Measurements from ENCODE around the gene LAMC1.

DNA sequence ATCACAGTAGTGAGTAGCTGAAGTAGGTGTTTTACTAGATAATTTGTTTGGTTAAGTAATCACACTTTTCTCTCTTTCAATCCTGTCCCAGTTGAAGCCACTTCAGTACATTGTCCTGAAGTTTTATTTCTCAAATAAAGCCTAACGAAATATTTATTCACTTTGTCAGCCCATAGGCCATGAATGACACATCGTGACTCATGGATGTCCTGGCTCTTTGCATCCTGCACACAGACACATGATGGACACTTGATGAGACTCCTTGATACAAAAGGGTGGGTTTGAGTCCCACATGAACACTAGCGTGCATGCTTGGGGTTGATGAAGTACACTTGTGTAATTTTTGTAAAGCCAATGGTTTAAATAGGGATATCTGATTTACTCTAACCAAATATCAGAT, 140.1 kb downstream of the LAMC1 start:
- TF ChIP-seq, protein P1, sequence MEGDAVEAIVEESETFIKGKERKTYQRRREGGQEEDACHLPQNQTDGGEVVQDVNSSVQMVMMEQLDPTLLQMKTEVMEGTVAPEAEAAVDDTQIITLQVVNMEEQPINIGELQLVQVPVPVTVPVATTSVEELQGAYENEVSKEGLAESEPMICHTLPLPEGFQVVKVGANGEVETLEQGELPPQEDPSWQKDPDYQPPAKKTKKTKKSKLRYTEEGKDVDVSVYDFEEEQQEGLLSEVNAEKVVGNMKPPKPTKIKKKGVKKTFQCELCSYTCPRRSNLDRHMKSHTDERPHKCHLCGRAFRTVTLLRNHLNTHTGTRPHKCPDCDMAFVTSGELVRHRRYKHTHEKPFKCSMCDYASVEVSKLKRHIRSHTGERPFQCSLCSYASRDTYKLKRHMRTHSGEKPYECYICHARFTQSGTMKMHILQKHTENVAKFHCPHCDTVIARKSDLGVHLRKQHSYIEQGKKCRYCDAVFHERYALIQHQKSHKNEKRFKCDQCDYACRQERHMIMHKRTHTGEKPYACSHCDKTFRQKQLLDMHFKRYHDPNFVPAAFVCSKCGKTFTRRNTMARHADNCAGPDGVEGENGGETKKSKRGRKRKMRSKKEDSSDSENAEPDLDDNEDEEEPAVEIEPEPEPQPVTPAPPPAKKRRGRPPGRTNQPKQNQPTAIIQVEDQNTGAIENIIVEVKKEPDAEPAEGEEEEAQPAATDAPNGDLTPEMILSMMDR (optimal IDR thresholded peaks at IDR 0.05 in 1 of 3, IDR thresholded peaks at IDR 0.05 in 1 of 3, conservative IDR thresholded peaks at IDR 0.05 in 1 of 3; ENCODE audit: extremely low read depth in 1 of 3, insufficient read depth in 2 of 3, low read length in 3 of 3): no peak
- TF ChIP-seq EZH2 (IDR thresholded peaks at IDR 0.05; ENCODE audit: low read length): no peak

Data from keratinocyte (primary cell).